H54 (cell line): ENCODE results near the gene PACSIN2.
"Not testable (repeated sequence)": the region's sequence is repeated elsewhere in the genome, so short reads cannot be mapped to it uniquely, and the experiment has no call there.

Source experiments
- DNase-seq: peaks from one replicate; pipeline ENCODE4 v3.0.0; 2011; ENCODE audit warnings: low spot score, mixed read lengths; ENCODE audit not compliant: insufficient read length
- FAIRE-seq: peaks from 3 replicates; lab custom pipeline; 2011; peaks lifted over from hg19 to GRCh38; lab: Jason Lieb, UNC
- POLR2A ChIP-seq: IDR thresholded peaks from 2 replicates; pipeline ENCODE4 v1.6.1; 2011; ENCODE audit warnings: low read depth, mild to moderate bottlenecking, low read length

The PACSIN2 gene

GRCh38 chr22:43005106-43005505 lies 9.8 kb downstream of the PACSIN2 start:
- DNase-seq = no peak
- TF ChIP-seq POLR2A = no peak
- no peak for FAIRE-seq

DNA sequence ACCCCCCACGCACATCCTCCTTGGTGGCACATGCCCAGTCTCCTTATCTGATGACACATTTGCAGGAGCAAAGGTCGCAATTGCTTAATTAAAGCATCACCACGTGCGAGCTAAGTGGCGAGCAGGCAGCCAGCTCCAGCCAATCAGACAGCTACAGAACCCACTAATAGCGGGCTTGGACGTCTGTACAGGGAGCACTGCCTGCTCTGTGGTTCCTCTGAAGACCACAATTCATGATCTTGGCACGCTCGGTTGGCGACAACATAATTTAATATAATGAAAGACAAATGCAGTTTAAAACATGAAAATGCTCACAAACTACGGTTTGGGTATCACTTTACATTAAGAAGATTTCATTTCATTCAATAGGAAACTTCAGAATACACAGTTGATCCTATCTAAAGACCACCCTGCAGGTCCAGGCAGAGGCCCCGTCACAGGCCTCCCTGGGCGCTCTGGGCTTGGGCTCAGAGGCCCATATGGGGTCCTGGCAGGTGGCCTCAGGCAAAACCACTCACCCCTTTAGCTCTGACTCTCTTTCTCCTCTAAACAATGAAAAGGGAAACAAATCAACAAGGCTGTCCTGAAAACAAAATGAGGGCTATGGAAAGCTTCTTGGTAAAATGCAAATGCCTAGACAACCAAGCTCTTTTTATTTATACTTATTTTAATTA lies 10.4 kb downstream of the PACSIN2 start:
- FAIRE-seq = no peak
- no peak for DNase-seq
- no peak for TF ChIP-seq POLR2A

- FAIRE-seq (peak; percentile 30), DNase-seq (no peak)
- TF ChIP-seq POLR2A = no peak
Observed at GRCh38 chr22:43002202-43002586, 12.8 kb downstream of the PACSIN2 start.

- FAIRE-seq (no peak), DNase-seq (no peak)
- TF ChIP-seq POLR2A = no peak
Observed at GRCh38 chr22:43001271-43002201, 13.4 kb downstream of the PACSIN2 start.

GRCh38 chr22:43000441-43001175 lies 14.3 kb downstream of the PACSIN2 start:
- DNase-seq (no peak), FAIRE-seq (no peak)
- no peak for TF ChIP-seq POLR2A

- TF ChIP-seq POLR2A = no peak
- no peak for FAIRE-seq
- DNase-seq = no peak
Observed at GRCh38 chr22:42997582-42998090, 17.3 kb downstream of the PACSIN2 start.

GRCh38 chr22:42996646-42997365 lies 18.1 kb downstream of the PACSIN2 start:
- FAIRE-seq (no peak), DNase-seq (no peak)
- TF ChIP-seq POLR2A = no peak

DNA sequence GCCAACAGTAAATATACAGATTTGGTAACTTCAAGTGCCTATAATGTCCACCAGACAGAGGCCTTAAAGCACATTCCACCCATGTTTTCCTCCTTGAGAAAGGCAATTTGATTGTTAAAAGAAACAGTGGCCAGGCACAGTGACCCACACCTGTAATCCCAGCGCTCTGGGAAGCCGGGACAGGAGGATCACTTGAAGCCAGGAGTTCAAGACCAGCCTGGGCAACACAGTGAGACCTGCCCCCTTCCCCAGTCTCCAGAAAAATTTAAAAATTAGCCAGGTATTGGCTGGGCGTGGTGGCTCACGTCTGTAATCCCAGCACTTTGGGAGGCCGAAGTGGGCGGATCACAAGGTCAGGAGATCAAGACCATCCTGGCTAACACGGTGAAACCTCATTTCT lies 19.3 kb downstream of the PACSIN2 start:
- DNase-seq, FAIRE-seq: not testable (repeated sequence)

DNA sequence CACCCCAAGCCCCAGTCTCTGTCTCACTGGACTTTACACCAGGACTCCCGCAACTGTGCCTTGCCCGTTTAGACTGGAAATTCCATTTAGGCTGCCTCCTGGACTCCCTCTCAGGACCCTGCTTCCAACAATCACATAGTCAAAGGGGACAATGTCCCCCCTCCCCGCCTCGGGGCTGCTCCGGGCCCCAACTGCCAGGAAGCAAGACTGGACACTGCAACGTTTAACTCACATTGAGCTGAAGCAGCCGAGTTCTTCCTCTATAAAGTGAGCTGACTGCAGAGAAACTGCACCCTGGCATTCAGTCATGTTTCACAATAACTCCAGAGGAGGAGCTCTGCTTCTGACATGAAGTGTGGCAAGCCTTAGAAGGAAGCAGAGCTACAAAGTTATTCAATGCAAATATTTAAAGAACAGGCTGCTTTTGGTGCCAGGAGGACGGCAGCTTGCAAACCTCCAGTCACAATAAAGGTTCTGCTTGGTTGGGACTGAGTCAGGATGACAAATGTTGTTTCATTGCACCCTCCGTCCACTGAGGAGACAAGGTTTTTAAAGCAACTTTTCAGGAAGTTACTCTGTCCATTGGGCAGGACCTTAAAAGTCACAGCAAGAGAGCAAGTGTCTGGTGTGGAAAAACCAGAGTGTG lies 19.9 kb downstream of the PACSIN2 start:
- FAIRE-seq = peak; percentile 62
- DNase-seq = no peak
- TF ChIP-seq POLR2A = no peak

GRCh38 chr22:42994276-42994916 lies 20.6 kb downstream of the PACSIN2 start:
- DNase-seq (no peak), FAIRE-seq (no peak)
- no peak for TF ChIP-seq POLR2A

- TF ChIP-seq POLR2A = no peak
- DNase-seq = no peak
- FAIRE-seq = no peak
Observed at GRCh38 chr22:42993651-42994275, 21.2 kb downstream of the PACSIN2 start.
